NT2/D1 (cell line): ENCODE results near the gene CLCN7.

Experiments used
- DNase-seq: peaks from one replicate; pipeline ENCODE4 v3.0.0-alpha.2; 2011; ENCODE audit warnings: low read depth, low spot score
- H3K27me3 ChIP-seq: 2 replicates; pipeline ENCODE4 v1.6.0; 2011; ENCODE audit warnings: mild to moderate bottlenecking; ENCODE audit not compliant: insufficient read length, insufficient read depth
- H3K36me3 ChIP-seq: 2 replicates; pipeline ENCODE4 v1.6.1; 2011; ENCODE audit warnings: mild to moderate bottlenecking, low read length, mixed read lengths; ENCODE audit not compliant: insufficient read depth, insufficient read length
- H3K4me1 ChIP-seq: 2 replicates; pipeline ENCODE4 v1.5.1; 2011; ENCODE audit not compliant: insufficient read depth, insufficient read length
- H3K4me3 ChIP-seq: 2 replicates; pipeline ENCODE4 v1.5.1; 2011; ENCODE audit warnings: low read depth; ENCODE audit not compliant: insufficient read length
- H3K9ac ChIP-seq: 2 replicates; pipeline ENCODE4 v1.6.0; 2011; ENCODE audit warnings: low read depth; ENCODE audit not compliant: insufficient read length
- H3K9me3 ChIP-seq: 2 replicates; pipeline ENCODE4 v1.5.1; 2011; ENCODE audit warnings: mild to moderate bottlenecking, low read length; ENCODE audit not compliant: insufficient read depth
- SUZ12 ChIP-seq: IDR thresholded peaks from 2 replicates; pipeline ENCODE4 v1.6.1; 2011; ENCODE audit not compliant: insufficient read length, insufficient read depth; ENCODE audit errors: extremely low read depth
- YY1 ChIP-seq: IDR thresholded peaks from 2 replicates; pipeline ENCODE4 v1.6.1; 2011; ENCODE audit not compliant: insufficient read length, insufficient read depth
- ZNF274 ChIP-seq: IDR thresholded peaks from 2 replicates; pipeline ENCODE4 v1.6.1; 2011; ENCODE audit warnings: mild to moderate bottlenecking, low read depth, low read length

CLCN7 gene

DNA sequence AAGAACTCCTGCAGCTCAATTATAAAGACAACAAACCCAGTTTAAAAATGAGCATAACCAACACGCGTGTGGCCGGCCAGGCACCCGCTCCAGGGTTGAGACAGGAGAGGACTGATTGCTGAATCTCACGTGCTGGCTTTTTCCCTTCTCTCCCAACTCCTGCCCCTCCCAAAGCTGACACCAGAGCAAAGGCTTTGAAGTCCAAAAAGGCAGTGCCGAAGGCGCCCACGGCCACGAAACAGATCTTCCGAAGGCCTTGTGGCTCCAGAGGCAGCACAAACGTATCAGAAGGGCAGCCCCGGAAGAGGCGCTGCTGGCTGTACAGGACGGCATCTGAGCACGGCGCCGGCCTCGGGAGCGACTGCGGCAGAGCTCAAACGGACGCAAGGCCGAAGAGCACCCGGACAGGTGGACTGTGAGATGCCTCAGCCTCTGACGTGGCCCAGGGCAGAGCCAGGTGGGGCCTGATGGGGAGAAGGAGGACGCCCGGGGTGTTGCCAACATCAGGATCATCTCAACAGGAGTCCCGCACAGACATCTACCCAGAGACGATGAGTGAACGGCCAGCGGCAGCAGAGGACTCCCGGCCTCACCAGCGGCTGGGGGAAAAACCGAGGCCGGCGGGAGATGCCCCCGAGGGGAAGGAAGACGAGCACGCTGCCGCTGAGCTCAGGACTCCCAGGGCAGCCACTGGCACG, 10.5 kb downstream of the CLCN7 start:
- Histone ChIP-seq H3K36me3 (peaks cover 32% of the 10 kb centered on the region), H3K4me1 (no peaks in the 10 kb centered on the region), H3K9ac (no peak overlapping the region), H3K4me3 (no peak overlapping the region), H3K9me3 (no peaks in the 10 kb centered on the region), H3K27me3 (no peaks in the 10 kb centered on the region)
- no peak for TF ChIP-seq SUZ12
- TF ChIP-seq YY1 = no peak
- TF ChIP-seq ZNF274 = no peak
- no peak for DNase-seq

GRCh38 chr16:1461146-1461545, 13.7 kb downstream of the CLCN7 start:
- Histone ChIP-seq H3K4me1 (no peaks in the 10 kb centered on the region), H3K27me3 (no peaks in the 10 kb centered on the region), H3K9me3 (no peaks in the 10 kb centered on the region), H3K4me3 (no peak overlapping the region), H3K36me3 (peaks cover 47% of the 10 kb centered on the region), H3K9ac (no peak overlapping the region)
- TF ChIP-seq ZNF274 = no peak
- no peak for TF ChIP-seq SUZ12
- no peak for TF ChIP-seq YY1
- DNase-seq = no peak

DNA sequence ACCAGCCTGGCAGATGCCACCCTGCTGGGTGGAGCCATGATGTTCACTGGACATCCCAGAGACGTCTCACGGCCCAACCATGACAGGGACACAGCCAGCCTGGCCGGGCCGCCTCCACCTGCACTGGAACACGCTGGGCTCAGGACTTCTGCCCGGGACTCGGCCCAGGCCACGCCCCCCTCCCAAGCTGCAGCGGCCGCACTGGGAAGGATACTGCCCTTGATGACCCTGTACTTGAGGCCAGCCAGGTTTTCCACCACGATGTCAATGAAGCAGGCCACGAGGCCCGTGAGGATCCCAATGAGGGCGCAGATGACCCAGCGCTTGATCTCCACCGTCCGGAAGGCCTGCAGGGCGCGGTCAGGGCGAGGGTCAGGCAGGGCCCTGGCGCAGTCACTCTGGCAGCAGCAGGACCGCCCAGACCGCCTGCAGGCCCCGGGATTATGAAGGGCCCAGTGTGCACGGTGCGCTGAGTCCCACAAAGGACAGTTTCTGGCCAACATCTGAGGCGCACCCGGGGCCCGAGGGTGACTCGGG, 14.2 kb downstream of the CLCN7 start:
- Histone ChIP-seq H3K36me3 (peaks cover 52% of the 10 kb centered on the region), H3K4me3 (no peak overlapping the region), H3K9me3 (no peaks in the 10 kb centered on the region), H3K4me1 (no peaks in the 10 kb centered on the region), H3K27me3 (no peaks in the 10 kb centered on the region), H3K9ac (no peak overlapping the region)
- DNase-seq = no peak
- TF ChIP-seq SUZ12 = no peak

- H3K9me3 ChIP-seq = no peaks in the 10 kb centered on the region
- H3K36me3 ChIP-seq = peaks cover 59% of the 10 kb centered on the region
- no peaks in the 10 kb centered on the region for H3K27me3 ChIP-seq
- H3K9ac ChIP-seq = no peak overlapping the region
- no peaks in the 10 kb centered on the region for H3K4me1 ChIP-seq
- TF ChIP-seq SUZ12 (no peak), ZNF274 (no peak), YY1 (no peak)
- DNase-seq = no peak
- H3K4me3 ChIP-seq = no peak overlapping the region
Measured at GRCh38 chr16:1459967-1460366, 14.9 kb downstream of the CLCN7 start.

GRCh38 chr16:1458977-1459341, 15.9 kb downstream of the CLCN7 start:
- no peak for TF ChIP-seq YY1
- no peak for TF ChIP-seq ZNF274
- TF ChIP-seq SUZ12 = no peak

GRCh38 chr16:1458336-1458976, 16.4 kb downstream of the CLCN7 start:
- no peak overlapping the region for H3K4me3 ChIP-seq
- no peaks in the 10 kb centered on the region for H3K9me3 ChIP-seq
- H3K4me1 ChIP-seq = no peaks in the 10 kb centered on the region
- DNase-seq = no peak
- H3K9ac ChIP-seq = no peak overlapping the region
- no peak for TF ChIP-seq SUZ12
- no peak for TF ChIP-seq YY1
- no peak for TF ChIP-seq ZNF274
- peaks cover 68% of the 10 kb centered on the region for H3K36me3 ChIP-seq
- H3K27me3 ChIP-seq = no peaks in the 10 kb centered on the region

More at GRCh38 chr16:1458977-1459341, 15.9 kb downstream of the CLCN7 start:
- Histone ChIP-seq H3K36me3 (peaks cover 63% of the 10 kb centered on the region), H3K9ac (no peak overlapping the region), H3K9me3 (no peaks in the 10 kb centered on the region), H3K4me1 (no peaks in the 10 kb centered on the region), H3K4me3 (no peak overlapping the region), H3K27me3 (no peaks in the 10 kb centered on the region)
- no peak for DNase-seq

DNA sequence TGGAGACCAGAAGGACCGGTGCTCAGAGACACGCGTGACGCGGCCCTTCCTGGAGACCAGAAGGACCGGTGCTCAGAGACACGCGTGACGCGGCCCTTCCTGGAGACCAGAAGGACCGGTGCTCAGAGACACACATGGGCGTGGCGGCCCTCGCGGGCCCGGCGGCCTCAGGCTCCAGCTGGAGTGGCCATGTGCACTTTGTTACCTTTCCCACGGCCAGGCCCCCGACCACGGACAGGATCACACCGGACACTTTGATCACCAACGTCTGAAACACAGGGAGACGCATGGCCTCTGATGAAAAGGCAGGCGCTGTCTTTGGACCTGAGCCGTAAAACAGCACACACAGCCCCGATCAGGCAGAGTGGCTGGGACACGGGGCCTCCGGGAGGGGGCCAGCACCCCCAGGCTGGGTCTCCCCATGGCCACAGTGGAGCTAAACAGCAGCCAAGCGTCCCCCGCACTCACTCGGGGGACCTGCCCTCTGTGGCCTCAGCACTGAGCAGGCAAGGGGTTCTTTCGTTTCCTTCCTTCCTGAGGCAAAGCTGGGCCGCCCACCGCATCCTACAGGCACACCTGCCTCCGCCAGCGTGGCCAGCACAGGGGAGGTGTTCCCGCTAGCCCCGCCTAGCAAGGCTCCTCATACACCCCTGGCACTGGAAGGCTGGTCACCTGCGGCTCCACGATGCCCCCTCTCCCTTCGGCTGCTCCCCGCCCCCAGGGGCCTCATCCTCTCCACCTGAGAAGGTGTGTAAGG, 17.2 kb downstream of the CLCN7 start:
- no peak for DNase-seq
- no peak overlapping the region for H3K4me3 ChIP-seq
- H3K36me3 ChIP-seq = peaks cover 72% of the 10 kb centered on the region
- H3K4me1 ChIP-seq = no peaks in the 10 kb centered on the region
- no peaks in the 10 kb centered on the region for H3K27me3 ChIP-seq
- no peaks in the 10 kb centered on the region for H3K9me3 ChIP-seq
- no peak for TF ChIP-seq ZNF274
- no peak for TF ChIP-seq YY1
- no peak for TF ChIP-seq SUZ12
- no peak overlapping the region for H3K9ac ChIP-seq
